ENCODE measurements around the gene MAGEA6.
"Not testable (repeated sequence)": the region's sequence is repeated elsewhere in the genome, so short reads cannot be mapped to it uniquely, and the experiment has no call there.

The MAGEA6 gene

GRCh38 chrX:152769549-152770289 lies at the start of gene MAGEA6:
Gene MAGEA6, minus strand, starts transcription at chrX:152769689. Its CDS starts 2,039 bp downstream, at chrX:152767650.
- DNase-seq; H3K4me1 Mint-ChIP-seq; H3K36me3 Mint-ChIP-seq (ENCODE audit: low read depth); ATAC-seq; H3K27me3 Mint-ChIP-seq; H3K4me3 Mint-ChIP-seq; H3K9me3 Mint-ChIP-seq; H3K27ac Mint-ChIP-seq: not testable (repeated sequence)

GRCh38 chrX:152819266-152819665 lies 49.8 kb upstream of the MAGEA6 start:
- H3K9me3 Mint-ChIP-seq = no peaks in the 10 kb centered on the region
- H3K4me1 Mint-ChIP-seq = peaks cover 5% of the 10 kb centered on the region
- no peak overlapping the region for H3K4me3 Mint-ChIP-seq
- no peak for ATAC-seq
- H3K36me3 Mint-ChIP-seq (ENCODE audit: low read depth) = no peaks in the 10 kb centered on the region
- H3K27ac Mint-ChIP-seq = no peak overlapping the region
- no peak for DNase-seq
- H3K27me3 Mint-ChIP-seq = peaks cover 8% of the 10 kb centered on the region

GRCh38 chrX:152818356-152818755 lies 48.9 kb upstream of the MAGEA6 start:
- Mint-ChIP-seq H3K27me3 (peaks cover 8% of the 10 kb centered on the region), H3K36me3 (ENCODE audit: low read depth) (no peaks in the 10 kb centered on the region), H3K4me3 (no peak overlapping the region), H3K9me3 (no peaks in the 10 kb centered on the region), H3K27ac (no peak overlapping the region), H3K4me1 (peaks cover 7% of the 10 kb centered on the region)
- ATAC-seq (no peak), DNase-seq (no peak)

GRCh38 chrX:152817078-152817764 lies 47.7 kb upstream of the MAGEA6 start:
- no peaks in the 10 kb centered on the region for H3K9me3 Mint-ChIP-seq
- ATAC-seq = no peak
- peaks cover 8% of the 10 kb centered on the region for H3K27me3 Mint-ChIP-seq
- H3K27ac Mint-ChIP-seq = no peak overlapping the region
- peaks cover 5% of the 10 kb centered on the region for H3K4me1 Mint-ChIP-seq
- DNase-seq = peak; percentile 7
- H3K4me3 Mint-ChIP-seq = no peak overlapping the region
- no peaks in the 10 kb centered on the region for H3K36me3 Mint-ChIP-seq (ENCODE audit: low read depth)

- DNase-seq = no peak
Observed at GRCh38 chrX:152814048-152814447, 44.6 kb upstream of the MAGEA6 start.

GRCh38 chrX:152813206-152813605 lies 43.7 kb upstream of the MAGEA6 start:
- Mint-ChIP-seq H3K27me3 (peaks cover 2% of the 10 kb centered on the region), H3K4me1 (peaks cover 1% of the 10 kb centered on the region), H3K4me3 (no peak overlapping the region), H3K27ac (no peak overlapping the region), H3K9me3 (no peaks in the 10 kb centered on the region), H3K36me3 (ENCODE audit: low read depth) (no peaks in the 10 kb centered on the region)
- DNase-seq = no peak
- no peak for ATAC-seq

More at GRCh38 chrX:152814048-152814447, 44.6 kb upstream of the MAGEA6 start:
- Mint-ChIP-seq H3K9me3 (no peaks in the 10 kb centered on the region), H3K36me3 (ENCODE audit: low read depth) (no peaks in the 10 kb centered on the region), H3K27me3 (peaks cover 2% of the 10 kb centered on the region), H3K4me1 (peaks cover 1% of the 10 kb centered on the region), H3K4me3 (no peak overlapping the region), H3K27ac (no peak overlapping the region)
- no peak for ATAC-seq

GRCh38 chrX:152810403-152810802 lies 40.9 kb upstream of the MAGEA6 start:
- no peaks in the 10 kb centered on the region for H3K36me3 Mint-ChIP-seq (ENCODE audit: low read depth)
- no peak overlapping the region for H3K4me3 Mint-ChIP-seq
- no peak overlapping the region for H3K27ac Mint-ChIP-seq
- DNase-seq (no peak), ATAC-seq (no peak)
- no peaks in the 10 kb centered on the region for H3K27me3 Mint-ChIP-seq
- H3K9me3 Mint-ChIP-seq = no peaks in the 10 kb centered on the region
- peaks cover 4% of the 10 kb centered on the region for H3K4me1 Mint-ChIP-seq

- Mint-ChIP-seq H3K27me3 (peaks cover 4% of the 10 kb centered on the region), H3K4me1 (peaks cover 3% of the 10 kb centered on the region), H3K4me3 (no peak overlapping the region), H3K9me3 (no peaks in the 10 kb centered on the region), H3K36me3 (ENCODE audit: low read depth) (no peaks in the 10 kb centered on the region), H3K27ac (no peak overlapping the region)
- ATAC-seq = no peak
- no peak for DNase-seq
Observed at GRCh38 chrX:152806035-152806434, 36.5 kb upstream of the MAGEA6 start.

GRCh38 chrX:152798945-152799344 lies 29.5 kb upstream of the MAGEA6 start:
- DNase-seq (no peak), ATAC-seq (no peak)
- H3K27me3 Mint-ChIP-seq = peaks cover 2% of the 10 kb centered on the region
- no peaks in the 10 kb centered on the region for H3K9me3 Mint-ChIP-seq
- no peaks in the 10 kb centered on the region for H3K36me3 Mint-ChIP-seq (ENCODE audit: low read depth)
- H3K27ac Mint-ChIP-seq = no peak overlapping the region
- H3K4me1 Mint-ChIP-seq = no peaks in the 10 kb centered on the region
- H3K4me3 Mint-ChIP-seq = no peak overlapping the region

- H3K27me3 Mint-ChIP-seq; H3K36me3 Mint-ChIP-seq (ENCODE audit: low read depth); H3K4me3 Mint-ChIP-seq; DNase-seq; H3K9me3 Mint-ChIP-seq; H3K4me1 Mint-ChIP-seq; H3K27ac Mint-ChIP-seq: not testable (repeated sequence)
- ATAC-seq = peak; percentile 76
Observed at GRCh38 chrX:152787062-152787461, 17.6 kb upstream of the MAGEA6 start.

GRCh38 chrX:152766562-152766961 lies 2.9 kb downstream of the MAGEA6 start:
- H3K27me3 Mint-ChIP-seq; H3K27ac Mint-ChIP-seq; H3K4me3 Mint-ChIP-seq; H3K36me3 Mint-ChIP-seq (ENCODE audit: low read depth); H3K9me3 Mint-ChIP-seq; ATAC-seq; H3K4me1 Mint-ChIP-seq; DNase-seq: not testable (repeated sequence)

GRCh38 chrX:152761582-152761981 lies 7.9 kb downstream of the MAGEA6 start:
- not testable (repeated sequence) for H3K4me1 Mint-ChIP-seq; ATAC-seq; H3K27ac Mint-ChIP-seq; H3K9me3 Mint-ChIP-seq; H3K4me3 Mint-ChIP-seq; DNase-seq; H3K27me3 Mint-ChIP-seq; H3K36me3 Mint-ChIP-seq (ENCODE audit: low read depth)

- not testable (repeated sequence) for ATAC-seq; H3K9me3 Mint-ChIP-seq; H3K4me1 Mint-ChIP-seq; H3K27me3 Mint-ChIP-seq; H3K4me3 Mint-ChIP-seq; DNase-seq; H3K27ac Mint-ChIP-seq; H3K36me3 Mint-ChIP-seq (ENCODE audit: low read depth)
Observed at GRCh38 chrX:152759544-152759943, 9.9 kb downstream of the MAGEA6 start.

GRCh38 chrX:152758918-152759317 lies 10.6 kb downstream of the MAGEA6 start, which contains the start of gene CSAG3:
Gene CSAG3, plus strand, starts transcription at chrX:152759218.
- DNase-seq; H3K27ac Mint-ChIP-seq; H3K4me3 Mint-ChIP-seq; H3K4me1 Mint-ChIP-seq; H3K9me3 Mint-ChIP-seq; ATAC-seq; H3K27me3 Mint-ChIP-seq; H3K36me3 Mint-ChIP-seq (ENCODE audit: low read depth): not testable (repeated sequence)

GRCh38 chrX:152754871-152755270 lies 14.6 kb downstream of the MAGEA6 start:
- H3K27ac Mint-ChIP-seq; DNase-seq; H3K27me3 Mint-ChIP-seq; H3K36me3 Mint-ChIP-seq (ENCODE audit: low read depth); H3K4me1 Mint-ChIP-seq; H3K9me3 Mint-ChIP-seq; H3K4me3 Mint-ChIP-seq; ATAC-seq: not testable (repeated sequence)
